ENCODE measurements around the gene HECA. TPM values are rescaled to one million over a fixed set of nuclear protein-coding genes. Genes with fewer than 3 reads are reported as not detected.
A peak's percentile ranks its signal among the peaks of the same experiment; 100 is the strongest.

Gene HECA
- total RNA-seq: 34.9 and 38.3 TPM in 2 replicates

GRCh38 chr6:139134817-139135577 lies at the start of gene HECA:
TSS of gene HECA (plus strand) at chr6:139135080. CDS start at chr6:139135397, 317 bp downstream.
- Mint-ChIP-seq H3K4me3 (peak within 1 kb of the TSS; percentile 95), H3K4me1 (peaks cover 79% of the 10 kb centered on the region), H3K27ac (peak within 1 kb of the TSS; percentile 98), H3K9me3 (no peaks in the 10 kb centered on the region), H3K27me3 (no peaks in the 10 kb centered on the region), H3K36me3 (ENCODE audit: low read depth) (peaks cover 18% of the 10 kb centered on the region)
- CTCF ChIA-PET: interaction anchor here (2.7 kb wide), 1 partner anchor 239 kb away, joined by 11 read pairs; the partner anchor contains the start of gene CITED2
- no peak for TF ChIP-seq CTCF (IDR thresholded peaks at IDR 0.05)
- POLR2A ChIA-PET: interaction anchor here (0.7 to 4.4 kb wide), 9 partner anchors 10 to 240 kb away, joined by 3 to 38 read pairs (median 4); partner anchors contain the start of gene CITED2
- intact Hi-C loops (cut with micrococcal nuclease): loop anchor here (1.0 to 10.0 kb wide), 7 partner anchors 136 to 540 kb away; partner anchors contain the start of genes CCDC28A, CITED2 and REPS1
- DNase-seq (peak; percentile 99), ATAC-seq (ENCODE audit: low read depth) (peak; percentile 73)

GRCh38 chr6:139091826-139092225 lies 43.1 kb upstream of the HECA start:
- no peak overlapping the region for H3K4me3 Mint-ChIP-seq
- POLR2A ChIA-PET: no interaction called here

GRCh38 chr6:139099984-139100383 lies 34.9 kb upstream of the HECA start:
- Mint-ChIP-seq H3K27me3 (no peaks in the 10 kb centered on the region), H3K36me3 (ENCODE audit: low read depth) (no peaks in the 10 kb centered on the region), H3K4me1 (no peaks in the 10 kb centered on the region), H3K27ac (no peak overlapping the region), H3K4me3 (no peak overlapping the region), H3K9me3 (no peaks in the 10 kb centered on the region)
- intact Hi-C loops (cut with micrococcal nuclease): no loop called here
- ChIA-PET CTCF (no interaction called here), POLR2A (no interaction called here)
- no peak for DNase-seq
- no peak for TF ChIP-seq CTCF (IDR thresholded peaks at IDR 0.05)
- no peak for ATAC-seq (ENCODE audit: low read depth)

More at GRCh38 chr6:139091826-139092225, 43.1 kb upstream of the HECA start:
- H3K4me1 Mint-ChIP-seq: no peaks in the 10 kb centered on the region
- CTCF ChIA-PET: no interaction called here
- ATAC-seq (ENCODE audit: low read depth) (no peak), DNase-seq (no peak)
- peaks cover 4% of the 10 kb centered on the region for H3K9me3 Mint-ChIP-seq
- no peaks in the 10 kb centered on the region for H3K27me3 Mint-ChIP-seq
- H3K27ac Mint-ChIP-seq: no peak overlapping the region
- intact Hi-C loops (cut with micrococcal nuclease): no loop called here
- TF ChIP-seq CTCF (IDR thresholded peaks at IDR 0.05): no peak
- no peaks in the 10 kb centered on the region for H3K36me3 Mint-ChIP-seq (ENCODE audit: low read depth)

GRCh38 chr6:139107051-139107450 lies 27.8 kb upstream of the HECA start:
- DNase-seq (no peak), ATAC-seq (ENCODE audit: low read depth) (no peak)
- no peak overlapping the region for H3K4me3 Mint-ChIP-seq
- no peaks in the 10 kb centered on the region for H3K27me3 Mint-ChIP-seq
- no peak for TF ChIP-seq CTCF (IDR thresholded peaks at IDR 0.05)
- H3K36me3 Mint-ChIP-seq (ENCODE audit: low read depth): no peaks in the 10 kb centered on the region
- POLR2A ChIA-PET: no interaction called here
- H3K27ac Mint-ChIP-seq: no peak overlapping the region
- no peaks in the 10 kb centered on the region for H3K4me1 Mint-ChIP-seq
- CTCF ChIA-PET: interaction anchor here (0.8 kb wide), 1 partner anchor 259 kb away, joined by 3 read pairs; no protein-coding TSS in a partner anchor
- no peaks in the 10 kb centered on the region for H3K9me3 Mint-ChIP-seq
- intact Hi-C loops (cut with micrococcal nuclease): loop anchor here (5.0 kb wide), 1 partner anchor 120 kb away; the partner anchor contains the start of gene REPS1

- no peaks in the 10 kb centered on the region for H3K4me1 Mint-ChIP-seq
- no peak overlapping the region for H3K4me3 Mint-ChIP-seq
- intact Hi-C loops (cut with micrococcal nuclease): loop anchor here (5.0 kb wide), 1 partner anchor 121 kb away; the partner anchor contains the start of gene REPS1
- H3K36me3 Mint-ChIP-seq (ENCODE audit: low read depth): no peaks in the 10 kb centered on the region
- no peak for ATAC-seq (ENCODE audit: low read depth)
- H3K27me3 Mint-ChIP-seq: no peaks in the 10 kb centered on the region
- H3K27ac Mint-ChIP-seq: no peak overlapping the region
- CTCF ChIA-PET: interaction anchor here (3.9 kb wide), 1 partner anchor 292 kb away, joined by 17 read pairs; no protein-coding TSS in a partner anchor
- TF ChIP-seq CTCF (IDR thresholded peaks at IDR 0.05): no peak
- no peaks in the 10 kb centered on the region for H3K9me3 Mint-ChIP-seq
- POLR2A ChIA-PET: no interaction called here
- DNase-seq: no peak
Measured at GRCh38 chr6:139108378-139108777, 26.5 kb upstream of the HECA start.
